H1 (cell line): Measurements from ENCODE around the gene PIEZO1. TPM values are rescaled to one million over a fixed set of nuclear protein-coding genes. Genes with fewer than 3 reads are reported as not detected.

Experiments used
- ASH2L ChIP-seq: fragments of 200-600, 300-600 bp; sonication (generic); IDR thresholded peaks from one replicate; pipeline ENCODE4 v1.7.1; 2017; ENCODE audit warnings: low read length
- CHD2 ChIP-seq: IDR thresholded peaks from 2 replicates; pipeline ENCODE4 v1.6.1; 2012; ENCODE audit warnings: low read length, improper control_type of control experiment
- EP300 ChIP-seq, 2 experiments: IDR thresholded peaks; 1 replicate in 1 of 2; 2 replicates in 1 of 2; pipeline ENCODE4 v1.6.1; 2011 to 2012; ENCODE audit warnings: low read depth in 2 of 2, low read length in 2 of 2, mild to moderate bottlenecking in 2 of 2, borderline replicate concordance in 1 of 2, inconsistent platforms in 1 of 2, moderate library complexity in 1 of 2
- GABPA ChIP-seq: IDR thresholded peaks from 2 replicates; pipeline ENCODE4 v1.6.1; 2011; ENCODE audit warnings: mild to moderate bottlenecking, low read length, moderate library complexity, borderline replicate concordance; ENCODE audit not compliant: insufficient read depth
- JUN ChIP-seq: IDR thresholded peaks from 2 replicates; pipeline ENCODE4 v1.6.1; 2011; ENCODE audit warnings: low read depth, mild to moderate bottlenecking, improper control_type of control experiment, low read length
- POLR2AphosphoS5 ChIP-seq: IDR thresholded peaks from 2 replicates; pipeline ENCODE4 v1.6.1; 2011; ENCODE audit warnings: low read depth, low read length
- POU5F1 ChIP-seq: IDR thresholded peaks from 2 replicates; pipeline ENCODE4 v1.6.1; 2011; ENCODE audit warnings: low read depth, mild to moderate bottlenecking, low read length, moderate library complexity
- SIN3A ChIP-seq, 2 experiments: IDR thresholded peaks in 1 of 2; conservative IDR thresholded peaks in 1 of 2; 2 replicates each; pipeline ENCODE4 v1.6.1; 2011 to 2012; ENCODE audit warnings: low read length in 2 of 2, improper control_type of control experiment in 1 of 2, low read depth in 1 of 2, mild to moderate bottlenecking in 1 of 2
- SIRT6 ChIP-seq: IDR thresholded peaks from one replicate; pipeline ENCODE4 v1.7.1; 2012; ENCODE audit warnings: low read length, inconsistent platforms
- SP2 ChIP-seq: IDR thresholded peaks from 2 replicates; pipeline ENCODE4 v1.6.1; 2012; ENCODE audit warnings: mild to moderate bottlenecking, low read length, inconsistent platforms
- SRF ChIP-seq: IDR thresholded peaks from 2 replicates; pipeline ENCODE4 v1.6.1; 2011; ENCODE audit warnings: mild to moderate bottlenecking, low read depth, low read length, moderate library complexity
- TCF12 ChIP-seq: IDR thresholded peaks from 2 replicates; pipeline ENCODE4 v1.6.1; 2011; ENCODE audit warnings: low read depth, mild to moderate bottlenecking, low read length
- polyA plus RNA-seq, 7 experiments: library from polyadenylated mRNA; depleted of rRNA in 3 of 7; stranded (reverse) in 5 of 7; unstranded in 2 of 7; fragments of >200 nt in 5 of 7; fragments of 200-250 nt in 2 of 7; gene quantifications; 1 replicate in 5 of 7; 2 replicates in 1 of 7; 4 replicates in 1 of 7; pipeline versions ENCODE4 v1.2.1 to v1.2.3, GENCODE V29; 2011 to 2013; ENCODE audit warnings: missing spikeins in 2 of 7, mixed read lengths in 2 of 7
- total RNA-seq: library from RNA; stranded (reverse); fragmentation: NEBNext Ultra II Directional; extraction: Animal tissue kit (Norgen Biotek cat#: 25700); gene quantifications from 2 replicates; pipeline ENCODE4 v1.2.1, GENCODE V29; 2021
- TF ChIP-seq, protein P1 (sequence below), 3 experiments: IDR thresholded peaks; 1 replicate in 2 of 3; 2 replicates in 1 of 3; pipeline versions ENCODE4 v1.5.1 to v1.6.1; 2011; ENCODE audit warnings: low read length in 3 of 3, mild to moderate bottlenecking in 3 of 3, inconsistent platforms in 2 of 3, low read depth in 1 of 3, moderate library complexity in 1 of 3; ENCODE audit not compliant: insufficient read depth in 1 of 3; ENCODE audit errors: control extremely low read depth in 1 of 3
- TF ChIP-seq, protein P2 (sequence below): IDR thresholded peaks from 2 replicates; pipeline ENCODE4 v1.6.1; 2012; ENCODE audit warnings: inconsistent platforms
- TF ChIP-seq, protein P3 (sequence below): IDR thresholded peaks from 2 replicates; pipeline ENCODE4 v1.6.1; 2012; ENCODE audit warnings: inconsistent platforms

PIEZO1 gene
- total and polyA plus RNA-seq, 2 of the 8 experiments (the other 6 are each of a cell fraction or from before 2014, with no cell fraction given): 42.3 to 67.5 TPM

DNA sequence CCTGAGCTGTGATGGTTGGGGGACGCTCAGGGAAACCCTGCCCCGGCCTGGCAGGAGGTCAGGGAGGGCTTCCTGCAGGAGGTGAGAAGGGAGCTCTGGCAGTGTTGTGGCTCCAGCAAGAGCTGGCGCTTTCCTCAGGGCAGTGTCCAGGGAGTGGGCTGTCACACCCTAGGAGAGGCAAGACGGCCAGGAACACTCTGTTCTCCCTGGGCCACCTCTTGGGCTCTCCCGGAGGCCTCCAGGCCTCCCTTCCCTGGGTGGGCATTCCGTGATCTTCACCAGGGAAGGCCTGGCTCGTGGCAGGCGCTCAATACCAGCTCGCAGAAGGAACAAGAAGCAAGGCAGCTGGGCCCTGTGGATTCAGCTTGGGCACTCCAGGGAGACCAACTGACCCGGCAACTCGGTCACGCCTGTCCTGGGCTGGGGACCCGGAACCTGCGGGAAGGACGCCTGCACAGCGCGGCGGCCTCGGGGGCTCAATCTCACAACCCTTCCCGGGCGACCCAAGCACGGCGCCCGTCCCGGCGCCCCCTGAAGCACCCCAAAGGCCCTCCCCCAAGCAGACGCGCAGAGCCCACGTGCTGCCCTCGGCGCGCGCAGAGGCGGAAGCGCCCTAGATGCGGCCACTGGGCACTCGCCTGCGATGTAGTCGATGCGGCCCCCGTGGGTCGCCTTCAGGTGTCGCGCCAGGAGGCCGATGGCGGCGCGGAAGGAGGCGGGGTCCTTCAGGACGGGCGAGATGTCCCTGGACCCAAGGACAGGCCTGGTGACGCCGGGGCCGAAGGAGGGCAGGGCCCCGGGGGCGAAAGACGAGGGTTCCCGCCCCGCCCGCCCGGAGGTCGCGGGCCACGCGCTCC lies 26.1 kb upstream of the PIEZO1 start (continued):
- TF ChIP-seq JUN: no peak
- TF ChIP-seq GABPA: no peak
- no peak for TF ChIP-seq SP2
- no peak for TF ChIP-seq TCF12
- no peak for TF ChIP-seq EP300 (IDR thresholded peaks at IDR 0.05; ENCODE audit: borderline replicate concordance in 1 of 2, low read depth in 2 of 2, low read length in 2 of 2)
- TF ChIP-seq SRF: no peak
- TF ChIP-seq, protein P1, sequence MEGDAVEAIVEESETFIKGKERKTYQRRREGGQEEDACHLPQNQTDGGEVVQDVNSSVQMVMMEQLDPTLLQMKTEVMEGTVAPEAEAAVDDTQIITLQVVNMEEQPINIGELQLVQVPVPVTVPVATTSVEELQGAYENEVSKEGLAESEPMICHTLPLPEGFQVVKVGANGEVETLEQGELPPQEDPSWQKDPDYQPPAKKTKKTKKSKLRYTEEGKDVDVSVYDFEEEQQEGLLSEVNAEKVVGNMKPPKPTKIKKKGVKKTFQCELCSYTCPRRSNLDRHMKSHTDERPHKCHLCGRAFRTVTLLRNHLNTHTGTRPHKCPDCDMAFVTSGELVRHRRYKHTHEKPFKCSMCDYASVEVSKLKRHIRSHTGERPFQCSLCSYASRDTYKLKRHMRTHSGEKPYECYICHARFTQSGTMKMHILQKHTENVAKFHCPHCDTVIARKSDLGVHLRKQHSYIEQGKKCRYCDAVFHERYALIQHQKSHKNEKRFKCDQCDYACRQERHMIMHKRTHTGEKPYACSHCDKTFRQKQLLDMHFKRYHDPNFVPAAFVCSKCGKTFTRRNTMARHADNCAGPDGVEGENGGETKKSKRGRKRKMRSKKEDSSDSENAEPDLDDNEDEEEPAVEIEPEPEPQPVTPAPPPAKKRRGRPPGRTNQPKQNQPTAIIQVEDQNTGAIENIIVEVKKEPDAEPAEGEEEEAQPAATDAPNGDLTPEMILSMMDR (IDR thresholded peaks at IDR 0.05; ENCODE audit: control extremely low read depth in 1 of 3, insufficient read depth in 1 of 3, low read depth in 1 of 3, low read length in 3 of 3): no peak
- TF ChIP-seq ASH2L: no peak
- no peak for TF ChIP-seq POU5F1
- TF ChIP-seq POLR2AphosphoS5: peak; percentile 60; the same call in 1 of the 2 replicates
- TF ChIP-seq, protein P2, sequence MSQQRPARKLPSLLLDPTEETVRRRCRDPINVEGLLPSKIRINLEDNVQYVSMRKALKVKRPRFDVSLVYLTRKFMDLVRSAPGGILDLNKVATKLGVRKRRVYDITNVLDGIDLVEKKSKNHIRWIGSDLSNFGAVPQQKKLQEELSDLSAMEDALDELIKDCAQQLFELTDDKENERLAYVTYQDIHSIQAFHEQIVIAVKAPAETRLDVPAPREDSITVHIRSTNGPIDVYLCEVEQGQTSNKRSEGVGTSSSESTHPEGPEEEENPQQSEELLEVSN: 0 out of 2 replicates have a peak, but pooled peaks have one; percentile 68
- no peak for TF ChIP-seq SIRT6
- TF ChIP-seq, protein P3, sequence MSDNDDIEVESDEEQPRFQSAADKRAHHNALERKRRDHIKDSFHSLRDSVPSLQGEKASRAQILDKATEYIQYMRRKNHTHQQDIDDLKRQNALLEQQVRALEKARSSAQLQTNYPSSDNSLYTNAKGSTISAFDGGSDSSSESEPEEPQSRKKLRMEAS: peak; percentile 78
- TF ChIP-seq CHD2: no peak
- TF ChIP-seq SIN3A (conservative IDR thresholded peaks at IDR 0.05 in 1 of 2, IDR thresholded peaks at IDR 0.05 in 1 of 2; ENCODE audit: low read depth in 1 of 2, low read length in 2 of 2): peak in 1 of 2 experiments; percentile 52; a peak in 1 of 4 replicates
